ENCODE measurements around the gene PSG11. TPM values are rescaled to one million over a fixed set of nuclear protein-coding genes. Genes with fewer than 3 reads are reported as not detected.
"Not testable (repeated sequence)": the region's sequence is repeated elsewhere in the genome, so short reads cannot be mapped to it uniquely, and the experiment has no call there.

PSG11 gene
- polyA plus RNA-seq, 1 of the 3 experiments (the other 2 are of a cell fraction), result 0.08 TPM

GRCh38 chr19:43019588-43019987 is 6.7 kb downstream of the PSG11 start:
- H3K79me2 ChIP-seq (ENCODE audit: insufficient read depth); H3K9me2 ChIP-seq; H2AFZ ChIP-seq (ENCODE audit: low read depth); H3K9ac ChIP-seq; H3K27me3 ChIP-seq (ENCODE audit: insufficient read depth); H3K4me2 ChIP-seq; H3K4me3 ChIP-seq (ENCODE audit: low read depth in 2 of 2, low read length in 1 of 2); H3K27ac ChIP-seq (ENCODE audit: low read depth in 2 of 2, low read length in 1 of 2); POLR2A ChIA-PET; H3K36me3 ChIP-seq (replicated peaks in 1 of 2; ENCODE audit: control insufficient read depth in 1 of 2, insufficient read depth in 2 of 2, low read length in 1 of 2); DNase-seq; H3K9me3 ChIP-seq; CTCF ChIA-PET; H4K20me1 ChIP-seq (ENCODE audit: insufficient read depth): not testable (repeated sequence)
- H3F3A ChIP-seq (replicated peaks; ENCODE audit: insufficient read depth), result peaks cover 20% of the 10 kb centered on the region
- peak; percentile 28 for TF ChIP-seq CTCF (IDR thresholded peaks at IDR 0.05)
- TF ChIP-seq RAD21 (IDR thresholded peaks at IDR 0.05; ENCODE audit: low read length), result peak; percentile 17; the same call in 1 of the 2 replicates
- H3K4me1 ChIP-seq (ENCODE audit: control insufficient read depth in 1 of 2, insufficient read depth in 2 of 2, low read depth in 1 of 2, low read length in 1 of 2), result peaks cover 0 to 13% of the 10 kb centered on the region in 2 experiments; a peak in 1 of 4 replicates

GRCh38 chr19:43005841-43006240 is 20.4 kb downstream of the PSG11 start:
- POLR2A ChIA-PET; H3K79me2 ChIP-seq (ENCODE audit: insufficient read depth); DNase-seq; CTCF ChIA-PET; H3K27me3 ChIP-seq (ENCODE audit: insufficient read depth); H3K9me2 ChIP-seq; H3K4me2 ChIP-seq; H3K9ac ChIP-seq; H3F3A ChIP-seq (replicated peaks; ENCODE audit: insufficient read depth); H3K36me3 ChIP-seq (replicated peaks in 1 of 2; ENCODE audit: control insufficient read depth in 1 of 2, insufficient read depth in 2 of 2, low read length in 1 of 2); H3K27ac ChIP-seq (ENCODE audit: low read depth in 2 of 2, low read length in 1 of 2); H4K20me1 ChIP-seq (ENCODE audit: insufficient read depth); H3K4me3 ChIP-seq (ENCODE audit: low read depth in 2 of 2, low read length in 1 of 2); H2AFZ ChIP-seq (ENCODE audit: low read depth); H3K9me3 ChIP-seq; H3K4me1 ChIP-seq (ENCODE audit: control insufficient read depth in 1 of 2, insufficient read depth in 2 of 2, low read depth in 1 of 2, low read length in 1 of 2): not testable (repeated sequence)
- WGBS (ENCODE audit: low lambda C conversion rate), result 40% methylated on average over 4 of the region's 4 CpGs

GRCh38 chr19:43004846-43005245 is 21.4 kb downstream of the PSG11 start:
- H3K4me3 ChIP-seq (ENCODE audit: low read depth in 2 of 2, low read length in 1 of 2); POLR2A ChIA-PET; H3K36me3 ChIP-seq (replicated peaks in 1 of 2; ENCODE audit: control insufficient read depth in 1 of 2, insufficient read depth in 2 of 2, low read length in 1 of 2); CTCF ChIA-PET; H2AFZ ChIP-seq (ENCODE audit: low read depth); DNase-seq; H3K9me2 ChIP-seq; H3K27ac ChIP-seq (ENCODE audit: low read depth in 2 of 2, low read length in 1 of 2); H3K9ac ChIP-seq; H3K9me3 ChIP-seq; H3F3A ChIP-seq (replicated peaks; ENCODE audit: insufficient read depth); H3K27me3 ChIP-seq (ENCODE audit: insufficient read depth); H3K4me1 ChIP-seq (ENCODE audit: control insufficient read depth in 1 of 2, insufficient read depth in 2 of 2, low read depth in 1 of 2, low read length in 1 of 2); H4K20me1 ChIP-seq (ENCODE audit: insufficient read depth); H3K79me2 ChIP-seq (ENCODE audit: insufficient read depth): not testable (repeated sequence)
- TF ChIP-seq TCF12 (IDR thresholded peaks at IDR 0.05), result peak; percentile 8; the same call in 1 of the 2 replicates
- 0 out of 2 replicates have a peak, but pooled peaks have one; percentile 22 for TF ChIP-seq MAX (IDR thresholded peaks at IDR 0.05; ENCODE audit: low read depth)
- peak overlapping the region; percentile 12; the same call in 1 of the 2 replicates for H3K4me2 ChIP-seq
- WGBS (ENCODE audit: low lambda C conversion rate), result 36% methylated on average over 4 of the region's 4 CpGs

GRCh38 chr19:43003634-43004033 is 22.6 kb downstream of the PSG11 start:
- 40% methylated on average over 1 of the region's 1 CpG for WGBS (ENCODE audit: low lambda C conversion rate)
- CTCF ChIA-PET; H3F3A ChIP-seq (replicated peaks; ENCODE audit: insufficient read depth); H4K20me1 ChIP-seq (ENCODE audit: insufficient read depth); POLR2A ChIA-PET; H3K9me2 ChIP-seq; H2AFZ ChIP-seq (ENCODE audit: low read depth); H3K4me2 ChIP-seq; H3K4me1 ChIP-seq (ENCODE audit: control insufficient read depth in 1 of 2, insufficient read depth in 2 of 2, low read depth in 1 of 2, low read length in 1 of 2); H3K27ac ChIP-seq (ENCODE audit: low read depth in 2 of 2, low read length in 1 of 2); H3K27me3 ChIP-seq (ENCODE audit: insufficient read depth); H3K36me3 ChIP-seq (replicated peaks in 1 of 2; ENCODE audit: control insufficient read depth in 1 of 2, insufficient read depth in 2 of 2, low read length in 1 of 2); H3K9ac ChIP-seq; H3K79me2 ChIP-seq (ENCODE audit: insufficient read depth); H3K9me3 ChIP-seq; DNase-seq; H3K4me3 ChIP-seq (ENCODE audit: low read depth in 2 of 2, low read length in 1 of 2): not testable (repeated sequence)

GRCh38 chr19:43002948-43003347 is 23.3 kb downstream of the PSG11 start:
- H3K9ac ChIP-seq; H3K9me2 ChIP-seq; H3K9me3 ChIP-seq; H3K4me3 ChIP-seq (ENCODE audit: low read depth in 2 of 2, low read length in 1 of 2); H3F3A ChIP-seq (replicated peaks; ENCODE audit: insufficient read depth); DNase-seq; H3K4me1 ChIP-seq (ENCODE audit: control insufficient read depth in 1 of 2, insufficient read depth in 2 of 2, low read depth in 1 of 2, low read length in 1 of 2); H3K4me2 ChIP-seq; POLR2A ChIA-PET; H3K27ac ChIP-seq (ENCODE audit: low read depth in 2 of 2, low read length in 1 of 2); H2AFZ ChIP-seq (ENCODE audit: low read depth); H3K79me2 ChIP-seq (ENCODE audit: insufficient read depth); H4K20me1 ChIP-seq (ENCODE audit: insufficient read depth); H3K27me3 ChIP-seq (ENCODE audit: insufficient read depth); H3K36me3 ChIP-seq (replicated peaks in 1 of 2; ENCODE audit: control insufficient read depth in 1 of 2, insufficient read depth in 2 of 2, low read length in 1 of 2): not testable (repeated sequence)
- CTCF ChIA-PET, result interaction anchor here (0.6 kb wide), 1 partner anchor 517 kb away, joined by 4 read pairs; no protein-coding TSS in a partner anchor
- WGBS (ENCODE audit: low lambda C conversion rate), result 20% methylated on average over 2 of the region's 2 CpGs

- H3K9ac ChIP-seq; H3K27ac ChIP-seq (ENCODE audit: low read depth in 2 of 2, low read length in 1 of 2); H3K4me1 ChIP-seq (ENCODE audit: control insufficient read depth in 1 of 2, insufficient read depth in 2 of 2, low read depth in 1 of 2, low read length in 1 of 2); H2AFZ ChIP-seq (ENCODE audit: low read depth); H3K36me3 ChIP-seq (replicated peaks in 1 of 2; ENCODE audit: control insufficient read depth in 1 of 2, insufficient read depth in 2 of 2, low read length in 1 of 2); POLR2A ChIA-PET; DNase-seq; H3K9me2 ChIP-seq; H3K9me3 ChIP-seq; H3K4me2 ChIP-seq; H4K20me1 ChIP-seq (ENCODE audit: insufficient read depth); H3K27me3 ChIP-seq (ENCODE audit: insufficient read depth); CTCF ChIA-PET; H3F3A ChIP-seq (replicated peaks; ENCODE audit: insufficient read depth); H3K79me2 ChIP-seq (ENCODE audit: insufficient read depth); H3K4me3 ChIP-seq (ENCODE audit: low read depth in 2 of 2, low read length in 1 of 2): not testable (repeated sequence)
- WGBS (ENCODE audit: low lambda C conversion rate), result 34% methylated on average over 3 of the region's 3 CpGs
These were observed 30.1 kb downstream of the PSG11 start for GRCh38 chr19:42996161-42996560.
